SK-N-MC (cell line): ENCODE data around the gene ZNF530.

Experiments
- EZH2 ChIP-seq: fragments of 200-600 bp; sonication (generic); IDR thresholded peaks from one replicate; pipeline ENCODE4 v1.6.1; 2017; ENCODE audit warnings: antibody characterized with exemption
- POLR2AphosphoS5 ChIP-seq: IDR thresholded peaks from 2 replicates; pipeline ENCODE4 v1.6.1; 2012; ENCODE audit warnings: mild to moderate bottlenecking, low read depth, low read length, borderline replicate concordance

DNA sequence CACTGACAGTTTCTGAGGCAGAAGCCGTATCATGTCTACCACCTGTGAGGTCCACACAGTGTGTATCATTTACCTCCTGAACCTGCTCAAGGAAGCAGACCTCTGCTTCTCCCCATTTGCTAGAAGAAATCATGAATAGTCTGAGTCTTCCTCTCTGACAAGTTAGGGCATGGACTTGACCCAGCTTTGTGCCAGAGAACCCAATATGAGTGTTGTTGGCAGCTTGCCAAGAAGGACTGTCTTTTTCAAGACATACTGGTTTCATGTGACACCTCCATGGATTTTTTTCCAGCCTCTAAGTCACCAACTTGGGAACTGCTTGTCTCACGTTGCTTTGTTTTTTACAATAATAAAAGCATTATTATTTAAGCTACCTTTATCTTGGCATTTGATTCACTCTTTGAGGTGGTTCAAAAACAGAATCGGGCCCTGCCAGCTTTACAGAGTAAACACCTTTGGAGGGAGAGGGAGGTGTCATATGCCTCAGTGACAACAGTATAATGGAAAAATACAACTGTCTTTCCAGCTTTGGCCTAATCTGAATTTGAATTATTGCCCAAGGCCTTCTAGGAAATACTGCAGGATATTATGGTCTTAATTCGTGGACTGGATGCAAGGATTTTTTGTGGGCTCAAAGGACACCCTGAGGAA is 42.8 kb downstream of the ZNF530 start:
- no peak for TF ChIP-seq EZH2
- TF ChIP-seq POLR2AphosphoS5, result no peak
